Measurements from ENCODE around the gene RB1.

DNA sequence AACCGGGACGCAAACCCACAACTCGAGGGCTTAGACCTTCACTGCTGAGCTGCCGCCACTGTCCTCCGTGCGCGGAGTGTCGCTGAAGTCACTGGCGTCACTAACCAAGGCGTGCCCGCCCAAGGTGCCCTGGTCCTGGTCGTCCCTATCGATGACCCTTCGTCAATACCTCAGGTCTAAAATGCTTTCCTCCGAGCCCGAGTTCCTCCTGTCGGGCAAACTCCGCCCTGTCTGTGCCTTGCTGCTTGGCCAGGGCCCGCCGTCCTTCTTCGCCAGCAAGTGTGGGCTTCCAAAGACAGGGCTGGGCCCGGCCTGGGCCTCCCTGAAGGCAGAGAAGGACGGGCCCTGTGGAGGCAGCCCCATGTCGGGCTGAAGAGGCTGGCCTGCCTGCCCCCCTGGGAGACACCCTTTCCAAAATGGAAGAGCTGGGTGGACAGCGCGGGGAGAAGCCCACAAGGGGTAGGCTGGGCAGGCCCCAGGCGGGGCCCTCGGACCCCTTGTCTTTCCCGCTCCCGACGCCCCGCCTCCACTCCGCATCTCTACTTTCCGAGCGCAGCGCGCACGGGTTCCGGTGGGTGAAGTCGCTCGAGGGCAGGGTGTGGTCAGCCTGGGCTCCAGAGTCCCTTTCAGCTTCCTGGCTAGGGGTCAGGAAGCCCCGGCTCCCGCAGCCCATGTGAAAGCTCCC lies 13.4 kb downstream of the RB1 start:
- TF ChIP-seq, protein P1, sequence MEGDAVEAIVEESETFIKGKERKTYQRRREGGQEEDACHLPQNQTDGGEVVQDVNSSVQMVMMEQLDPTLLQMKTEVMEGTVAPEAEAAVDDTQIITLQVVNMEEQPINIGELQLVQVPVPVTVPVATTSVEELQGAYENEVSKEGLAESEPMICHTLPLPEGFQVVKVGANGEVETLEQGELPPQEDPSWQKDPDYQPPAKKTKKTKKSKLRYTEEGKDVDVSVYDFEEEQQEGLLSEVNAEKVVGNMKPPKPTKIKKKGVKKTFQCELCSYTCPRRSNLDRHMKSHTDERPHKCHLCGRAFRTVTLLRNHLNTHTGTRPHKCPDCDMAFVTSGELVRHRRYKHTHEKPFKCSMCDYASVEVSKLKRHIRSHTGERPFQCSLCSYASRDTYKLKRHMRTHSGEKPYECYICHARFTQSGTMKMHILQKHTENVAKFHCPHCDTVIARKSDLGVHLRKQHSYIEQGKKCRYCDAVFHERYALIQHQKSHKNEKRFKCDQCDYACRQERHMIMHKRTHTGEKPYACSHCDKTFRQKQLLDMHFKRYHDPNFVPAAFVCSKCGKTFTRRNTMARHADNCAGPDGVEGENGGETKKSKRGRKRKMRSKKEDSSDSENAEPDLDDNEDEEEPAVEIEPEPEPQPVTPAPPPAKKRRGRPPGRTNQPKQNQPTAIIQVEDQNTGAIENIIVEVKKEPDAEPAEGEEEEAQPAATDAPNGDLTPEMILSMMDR (conservative IDR thresholded peaks at IDR 0.05 in 1 of 2, IDR thresholded peaks at IDR 0.05 in 1 of 2; ENCODE audit: extremely low read depth in 1 of 2, insufficient read depth in 1 of 2, low read depth in 1 of 2, low read length in 2 of 2): no peak
- TF ChIP-seq EZH2 (IDR thresholded peaks at IDR 0.05; ENCODE audit: borderline replicate concordance, low read length): no peak

Data from mammary epithelial cell (primary cell).